ENCODE results near the gene NUP205. TPM values are rescaled to one million over a fixed set of nuclear protein-coding genes. Genes with fewer than 3 reads are reported as not detected.
"Not testable (repeated sequence)": the region's sequence is repeated elsewhere in the genome, so short reads cannot be mapped to it uniquely, and the experiment has no call there.

NUP205 gene
- total RNA-seq, 1 experiment from 2014 or later, result 90.4 TPM

- Histone ChIP-seq H3K27ac (ENCODE audit: low read length) (no peak overlapping the region), H3K27me3 (ENCODE audit: control insufficient read depth, insufficient read depth, low read length) (no peaks in the 10 kb centered on the region), H3K4me3 (ENCODE audit: low read depth in 2 of 2, low read length in 2 of 2) (no peak overlapping the region), H3K4me1 (ENCODE audit: control insufficient read depth, insufficient read depth, low read length) (no peaks in the 10 kb centered on the region), H3K9me3 (ENCODE audit: control insufficient read depth, insufficient read depth, low read depth, low read length) (no peaks in the 10 kb centered on the region), H3K36me3 (ENCODE audit: control insufficient read depth, insufficient read depth, low read length) (peaks cover 19% of the 10 kb centered on the region)
- ATAC-seq (no peak), DNase-seq (ENCODE audit: low read depth, low spot score) (no peak)
- ChIA-PET CTCF (no interaction called here), POLR2A (interaction anchor here (0.6 kb wide), 1 partner anchor 46 kb away, joined by 3 read pairs; no protein-coding TSS in a partner anchor)
- intact Hi-C loops (cut with micrococcal nuclease; ENCODE audit: unreplicated experiment), result no loop called here
- in situ Hi-C loops (cut with HindIII; ENCODE audit: low pct_unique_long_range_greater_than_20kb, low sequenced_read_pairs), result no loop called here
- TF ChIP-seq REST (IDR thresholded peaks at IDR 0.05; ENCODE audit: insufficient read depth in 1 of 2, low read depth in 2 of 2, low read length in 1 of 2) (no peak), CTCF (IDR thresholded peaks at IDR 0.05) (no peak), TCF7L2 (IDR thresholded peaks at IDR 0.05; ENCODE audit: low read depth, low read length) (no peak)
- BruUV-seq (replicated peaks), result no TSS peak
These were observed 76.6 kb downstream of the NUP205 start for GRCh38 chr7:135634191-135634878.

- H3K4me1 ChIP-seq (ENCODE audit: control insufficient read depth, insufficient read depth, low read length); CTCF ChIA-PET; ATAC-seq; POLR2A ChIA-PET; DNase-seq (ENCODE audit: low read depth, low spot score); H3K9me3 ChIP-seq (ENCODE audit: control insufficient read depth, insufficient read depth, low read depth, low read length); H3K4me3 ChIP-seq (ENCODE audit: low read depth in 2 of 2, low read length in 2 of 2); H3K27ac ChIP-seq (ENCODE audit: low read length); in situ Hi-C loops (cut with HindIII; ENCODE audit: low pct_unique_long_range_greater_than_20kb, low sequenced_read_pairs); H3K27me3 ChIP-seq (ENCODE audit: control insufficient read depth, insufficient read depth, low read length); BruUV-seq (replicated peaks): not testable (repeated sequence)
- intact Hi-C loops (cut with micrococcal nuclease; ENCODE audit: unreplicated experiment), result loop anchor here (10.0 kb wide), 1 partner anchor 125 kb away; the partner anchor contains the start of gene CNOT4
- peaks cover 13% of the 10 kb centered on the region for H3K36me3 ChIP-seq (ENCODE audit: control insufficient read depth, insufficient read depth, low read length)
These were observed 82.0 kb downstream of the NUP205 start for GRCh38 chr7:135639690-135640089.

GRCh38 chr7:135644154-135644553 is 86.4 kb downstream of the NUP205 start:
- intact Hi-C loops (cut with micrococcal nuclease; ENCODE audit: unreplicated experiment), result loop anchor here (2.0 to 10.0 kb wide), 2 partner anchors 129 to 363 kb away; partner anchors contain the start of gene CNOT4

More at GRCh38 chr7:135644154-135644553, 86.4 kb downstream of the NUP205 start:
- TF ChIP-seq SIN3A (IDR thresholded peaks at IDR 0.05; ENCODE audit: borderline replicate concordance, insufficient read depth, low read depth, low read length) (no peak), TCF7L2 (IDR thresholded peaks at IDR 0.05; ENCODE audit: low read depth, low read length) (no peak), POLR2AphosphoS5 (IDR thresholded peaks at IDR 0.05; ENCODE audit: low read depth, low read length) (no peak), REST (IDR thresholded peaks at IDR 0.05; ENCODE audit: insufficient read depth in 1 of 2, low read depth in 2 of 2, low read length in 1 of 2) (no peak), CTCF (IDR thresholded peaks at IDR 0.05) (no peak)
- H3K27ac ChIP-seq (ENCODE audit: low read length), result no peak overlapping the region
- ChIA-PET POLR2A (no interaction called here), CTCF (interaction anchor here (0.7 kb wide), 1 partner anchor 356 kb away, joined by 4 read pairs; no protein-coding TSS in a partner anchor)
- in situ Hi-C loops (cut with HindIII; ENCODE audit: low pct_unique_long_range_greater_than_20kb, low sequenced_read_pairs), result no loop called here
- no peaks in the 10 kb centered on the region for H3K27me3 ChIP-seq (ENCODE audit: control insufficient read depth, insufficient read depth, low read length)
- BruUV-seq (replicated peaks), result no TSS peak
- no peaks in the 10 kb centered on the region for H3K4me1 ChIP-seq (ENCODE audit: control insufficient read depth, insufficient read depth, low read length)
- ATAC-seq (no peak), DNase-seq (ENCODE audit: low read depth, low spot score) (no peak)
- no peaks in the 10 kb centered on the region for H3K9me3 ChIP-seq (ENCODE audit: control insufficient read depth, insufficient read depth, low read depth, low read length)
- H3K36me3 ChIP-seq (ENCODE audit: control insufficient read depth, insufficient read depth, low read length), result peaks cover 31% of the 10 kb centered on the region
- no peak overlapping the region for H3K4me3 ChIP-seq (ENCODE audit: low read depth in 2 of 2, low read length in 2 of 2)

Data from Panc1 (cell line).